SK-MEL-5 (cell line): Measurements from ENCODE around the gene VCL. TPM values are rescaled to one million over a fixed set of nuclear protein-coding genes. Genes with fewer than 3 reads are reported as not detected.
"Not testable (repeated sequence)": the region's sequence is repeated elsewhere in the genome, so short reads cannot be mapped to it uniquely, and the experiment has no call there.

Experiments
- DNase-seq: peaks from one replicate; pipeline ENCODE4 v3.0.0-alpha.2; 2016; ENCODE audit warnings: low read depth, low spot score
- in situ Hi-C: cut with HindIII; loops from 2 replicates; pipeline ENCODE4 v1.10.0; 2016; ENCODE audit warnings: low sequenced_read_pairs, high pct_unique_total_duplicates, low pct_unique_long_range_greater_than_20kb
- polyA plus RNA-seq, 2 experiments: library from polyadenylated mRNA; depleted of rRNA; stranded (reverse); fragments of >200 nt; gene quantifications; 2 replicates each; pipeline ENCODE4 v1.2.3, GENCODE V29; 2015
- total RNA-seq: library from RNA; depleted of rRNA; stranded (reverse); fragments of >200 nt; shearing (Covaris generic); gene quantifications from 2 replicates; pipeline ENCODE4 v1.2.3, GENCODE V29; 2014; rRNA removed

Gene VCL
- 26.6 and 30.5 TPM in 2 replicates for total RNA-seq
- 22.9 and 30.7 TPM in 2 replicates for polyA plus RNA-seq (2015; cell fraction: cytosol; rRNA removed)
- 50.3 and 66.4 TPM in 2 replicates for polyA plus RNA-seq (2015; cell fraction: nucleus; rRNA removed)

DNA sequence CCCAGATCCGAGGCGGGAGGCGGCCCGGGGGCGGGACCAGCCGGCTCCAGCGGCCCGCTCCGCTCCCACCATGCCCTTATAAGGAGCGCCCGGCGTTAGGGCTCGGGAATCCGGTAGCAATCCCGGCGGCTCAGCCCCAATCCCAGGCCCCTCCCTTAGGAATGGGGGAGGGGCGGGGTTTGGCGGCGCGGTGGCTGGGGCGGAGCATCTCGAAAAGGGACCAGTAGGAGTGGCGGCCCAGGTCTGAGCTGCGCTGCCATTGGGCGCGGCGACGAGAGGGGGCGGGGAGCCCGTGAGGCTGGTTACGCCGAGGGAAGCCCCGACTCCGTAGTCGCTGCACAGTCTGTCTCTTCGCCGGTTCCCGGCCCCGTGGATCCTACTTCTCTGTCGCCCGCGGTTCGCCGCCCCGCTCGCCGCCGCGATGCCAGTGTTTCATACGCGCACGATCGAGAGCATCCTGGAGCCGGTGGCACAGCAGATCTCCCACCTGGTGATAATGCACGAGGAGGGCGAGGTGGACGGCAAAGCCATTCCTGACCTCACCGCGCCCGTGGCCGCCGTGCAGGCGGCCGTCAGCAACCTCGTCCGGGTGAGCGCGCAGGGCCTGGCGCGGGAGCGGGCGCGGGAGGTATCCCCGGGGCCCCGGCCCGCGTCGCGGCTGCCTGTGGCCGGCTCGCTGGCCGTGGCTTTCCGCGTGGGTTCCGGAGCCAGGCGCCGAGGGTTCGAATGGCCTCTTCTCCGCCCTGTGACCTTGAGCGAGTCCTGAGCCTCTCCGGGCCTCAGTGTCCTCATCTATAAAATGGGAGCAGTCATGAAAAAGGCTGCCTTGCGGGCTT is at the start of gene VCL:
Gene VCL (plus strand): TSS at position 330 of the 836 bp plus-strand sequence. CDS start 92 bp downstream, at position 422.
- DNase-seq, result peak; percentile 95
- in situ Hi-C loops, result no loop called here

DNA sequence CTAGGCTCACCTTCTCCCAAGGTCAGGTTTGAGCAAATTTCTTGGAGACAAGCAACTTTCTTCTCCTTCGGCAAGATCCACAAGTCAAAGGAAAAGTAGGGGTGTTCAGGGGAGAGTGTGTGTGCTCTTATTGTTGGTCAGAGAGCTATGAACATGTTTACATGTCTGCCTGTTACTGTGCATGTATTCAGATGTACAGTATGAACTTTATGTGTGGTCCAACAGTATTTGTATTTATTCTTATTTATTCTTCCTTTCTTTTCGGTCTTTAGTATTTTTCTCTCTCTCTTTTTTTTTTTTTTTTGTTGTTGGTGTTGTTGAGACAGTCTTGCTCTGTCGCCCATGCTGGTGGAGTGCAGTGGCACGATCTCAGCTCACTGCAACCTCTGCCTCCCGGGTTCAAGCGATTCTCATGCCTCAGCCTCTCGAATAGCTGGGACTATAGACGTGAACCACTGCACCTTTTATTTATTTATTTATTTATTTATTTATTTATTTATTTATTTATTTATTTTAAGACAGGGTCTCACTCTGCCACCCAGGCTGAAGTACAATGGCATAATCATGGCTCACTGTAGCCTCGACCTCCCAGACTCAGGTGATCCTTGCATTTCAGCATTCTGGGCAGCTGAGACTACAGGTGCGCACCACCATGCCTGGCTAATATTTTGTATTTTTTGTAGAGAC is 48.8 kb upstream of the VCL start:
- no peak for DNase-seq
- in situ Hi-C loops, result no loop called here

DNA sequence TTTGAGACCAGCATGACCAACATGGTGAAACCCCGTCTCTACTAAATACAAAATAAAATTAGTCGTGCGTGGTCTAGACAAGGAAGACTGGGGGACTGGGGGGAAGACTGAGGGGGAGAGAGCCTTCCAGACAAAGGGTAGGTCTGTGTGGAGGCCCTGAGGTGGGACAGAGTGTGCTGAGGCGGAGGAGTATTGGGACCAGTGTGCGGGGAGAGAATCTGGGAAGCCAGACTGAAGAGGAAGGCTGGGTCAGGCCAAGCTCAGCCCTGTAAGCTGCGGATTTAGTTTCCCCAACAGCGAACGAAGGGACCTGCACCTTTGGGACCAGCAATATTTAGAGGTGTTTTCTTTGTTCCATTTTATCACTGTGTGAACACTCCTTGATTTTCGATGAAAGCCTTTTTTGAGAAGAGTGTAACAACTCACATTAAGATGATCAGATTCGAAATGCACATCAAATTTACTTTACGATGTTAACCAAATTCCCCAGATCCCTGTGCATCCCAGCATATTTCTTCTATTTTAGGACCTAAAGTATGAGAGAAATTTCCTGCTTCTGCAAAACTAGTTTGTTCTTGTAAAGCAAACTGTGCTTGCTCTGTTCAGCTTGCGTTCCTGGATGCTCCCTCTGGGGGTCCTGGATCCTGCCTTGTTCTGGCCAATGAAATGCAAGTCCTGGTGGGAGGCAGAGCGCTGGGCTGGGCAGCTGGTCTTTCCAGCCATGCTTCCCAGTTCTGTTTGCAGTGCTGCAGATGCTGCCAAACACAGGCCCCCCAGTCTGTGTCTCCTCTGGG is 47.6 kb upstream of the VCL start:
- no peak for DNase-seq
- in situ Hi-C loops, result no loop called here

DNA sequence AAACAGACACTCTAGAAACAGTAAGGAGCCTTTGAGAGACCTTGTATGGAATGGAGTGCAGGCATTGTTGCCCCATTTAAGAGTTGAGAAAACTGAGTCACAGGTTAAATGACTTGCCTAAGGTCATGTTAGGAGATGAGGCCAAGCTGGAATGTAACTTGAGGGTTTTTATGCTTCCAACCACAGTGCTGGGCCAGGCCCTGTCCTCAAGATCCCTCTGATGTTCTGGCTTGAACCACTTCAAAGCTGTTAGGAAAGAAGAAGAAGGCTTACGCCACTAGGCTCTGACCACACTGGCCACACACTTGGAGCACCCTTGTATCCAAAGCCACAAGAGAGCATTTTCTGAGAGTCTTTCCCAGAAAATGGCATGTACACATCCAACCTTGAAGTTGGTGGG is 44.3 kb upstream of the VCL start:
- DNase-seq, result peak; percentile 4
- in situ Hi-C loops, result no loop called here

DNA sequence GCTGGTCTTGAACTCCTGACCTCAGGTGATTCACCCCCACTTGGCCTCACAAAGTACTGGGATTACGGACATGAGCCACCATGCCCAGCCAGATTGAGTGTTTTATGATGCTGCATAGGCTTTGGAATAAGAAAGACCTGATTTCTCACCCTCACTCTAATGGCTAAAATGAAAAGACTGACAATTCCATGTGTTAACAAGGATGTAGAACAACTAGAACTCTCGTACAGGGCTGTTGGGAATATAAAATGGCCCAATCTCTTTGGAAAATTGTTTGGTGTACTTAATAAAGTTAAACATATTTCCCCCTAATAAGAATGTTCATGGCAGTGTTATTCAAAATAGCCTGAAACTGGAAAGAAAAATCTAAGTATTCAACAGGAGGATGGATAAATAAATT is 43.2 kb upstream of the VCL start:
- DNase-seq, result no peak
- in situ Hi-C loops, result no loop called here

DNA sequence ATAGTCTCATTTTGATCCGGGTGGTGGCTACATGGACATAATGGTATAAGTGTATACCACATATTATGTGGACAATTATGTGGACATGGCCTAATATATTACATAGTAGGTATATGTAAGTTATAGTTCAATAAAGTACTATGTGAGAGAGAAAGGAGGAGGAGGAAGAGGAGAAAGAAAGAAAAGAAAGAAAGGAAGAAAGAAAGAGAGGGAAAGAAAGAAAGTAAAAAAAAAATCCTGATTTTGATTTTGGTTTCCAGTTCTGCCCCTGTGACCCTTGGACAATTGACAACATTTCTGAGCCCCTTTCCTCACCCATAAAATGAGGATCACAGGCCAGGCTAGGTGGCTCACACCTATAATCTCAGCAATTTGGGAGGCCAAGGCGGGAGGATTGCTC is 42.2 kb upstream of the VCL start:
- in situ Hi-C loops, result no loop called here
- DNase-seq, result no peak

DNA sequence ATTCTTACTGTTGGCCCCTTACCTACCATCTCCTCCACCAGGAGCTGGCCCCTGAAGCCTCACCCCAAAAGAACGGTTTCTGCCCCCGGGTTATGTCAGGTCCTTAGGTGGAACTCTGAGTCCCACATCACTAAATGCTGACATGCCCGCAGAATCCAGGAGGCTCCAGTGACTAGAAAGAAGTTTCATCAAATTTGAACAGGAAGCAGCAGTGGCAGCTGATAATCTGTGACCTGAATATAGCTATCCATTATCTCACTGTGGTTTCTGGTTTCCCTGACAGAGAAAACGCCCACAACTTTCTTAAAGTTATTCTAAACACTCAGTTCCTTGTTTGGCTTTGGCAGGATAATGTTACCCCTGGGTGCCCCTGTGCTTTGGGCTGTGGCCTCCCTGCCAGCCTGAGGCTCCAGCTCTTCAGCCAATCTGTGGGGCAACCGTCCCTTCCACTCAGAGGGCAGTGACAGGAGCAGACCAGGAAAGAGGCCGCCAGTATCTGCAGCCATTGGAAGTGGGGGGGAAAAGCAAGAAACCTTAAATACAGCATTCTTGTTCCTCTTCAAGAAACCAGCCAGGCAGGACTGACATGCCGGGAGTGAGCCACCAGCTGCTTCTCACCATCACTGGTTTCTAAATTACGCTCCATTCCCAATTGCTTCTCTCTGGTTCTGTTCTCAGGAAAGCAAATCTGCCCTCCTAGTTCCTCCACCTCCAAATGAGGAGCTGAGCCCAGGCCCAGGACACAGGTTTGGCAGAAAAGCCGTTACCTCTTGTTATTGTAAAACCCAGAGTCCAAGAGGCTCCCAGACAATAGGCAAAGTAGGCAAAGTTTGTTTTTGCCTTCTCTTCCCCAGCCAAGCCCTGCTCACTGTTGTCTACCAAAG is 41.2 kb upstream of the VCL start:
- in situ Hi-C loops, result no loop called here
- peak; percentile 69 for DNase-seq

DNA sequence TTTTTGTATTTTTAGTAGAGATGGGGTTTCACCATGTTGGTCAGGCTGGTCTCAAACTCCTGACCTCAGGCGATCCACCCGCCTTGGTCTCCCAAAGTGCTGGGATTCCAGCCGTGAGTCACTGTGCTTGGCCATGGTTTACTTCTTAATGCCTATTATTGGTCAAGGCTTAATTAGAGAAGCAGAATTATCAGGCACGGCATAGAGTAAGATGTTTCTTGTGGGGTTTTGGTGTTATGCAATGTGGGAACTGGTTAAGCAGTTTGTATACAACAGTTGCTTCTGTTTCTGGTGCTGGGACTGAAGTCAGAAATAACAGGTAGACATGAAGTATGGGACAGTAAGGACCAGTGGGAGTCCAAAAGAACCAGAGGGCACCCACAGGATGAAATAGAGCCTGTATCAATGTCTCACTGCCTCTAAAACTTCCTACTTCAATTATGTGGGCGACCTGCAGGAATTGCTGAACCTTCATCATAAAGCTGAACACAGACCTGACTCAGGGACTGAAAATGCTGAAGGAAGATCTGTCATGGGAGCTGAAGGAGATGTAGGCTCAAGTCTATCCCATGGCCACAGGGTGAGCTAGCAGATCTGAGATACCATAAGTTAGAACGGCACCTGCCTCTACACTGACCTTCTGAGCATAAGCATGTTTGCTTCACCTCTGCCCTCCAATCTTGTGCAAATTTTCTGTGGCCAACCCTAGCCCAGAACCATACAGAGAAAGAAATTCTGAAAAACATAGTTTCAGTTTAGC is 38.3 kb upstream of the VCL start:
- no peak for DNase-seq
- in situ Hi-C loops, result no loop called here

DNA sequence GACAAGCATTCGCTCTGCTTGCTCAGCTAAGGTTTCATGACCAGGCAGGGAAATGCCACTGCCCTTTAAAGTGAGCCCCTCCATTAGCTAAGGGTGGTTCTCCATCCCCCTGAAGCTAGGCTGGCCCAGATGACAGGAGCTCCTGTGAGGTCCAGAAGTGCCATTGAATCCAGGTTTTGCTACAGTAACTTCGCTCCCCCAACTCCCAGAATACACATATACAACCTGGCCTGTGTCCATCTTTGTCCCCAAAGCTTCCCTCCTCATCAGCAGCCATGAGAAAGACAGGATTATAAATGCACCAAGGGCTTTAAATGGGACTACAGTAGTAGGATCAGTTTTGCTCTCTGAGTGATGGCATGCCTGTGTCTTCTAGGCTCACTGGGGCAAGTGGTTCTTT is 35.5 kb upstream of the VCL start:
- no peak for DNase-seq
- in situ Hi-C loops, result no loop called here

DNA sequence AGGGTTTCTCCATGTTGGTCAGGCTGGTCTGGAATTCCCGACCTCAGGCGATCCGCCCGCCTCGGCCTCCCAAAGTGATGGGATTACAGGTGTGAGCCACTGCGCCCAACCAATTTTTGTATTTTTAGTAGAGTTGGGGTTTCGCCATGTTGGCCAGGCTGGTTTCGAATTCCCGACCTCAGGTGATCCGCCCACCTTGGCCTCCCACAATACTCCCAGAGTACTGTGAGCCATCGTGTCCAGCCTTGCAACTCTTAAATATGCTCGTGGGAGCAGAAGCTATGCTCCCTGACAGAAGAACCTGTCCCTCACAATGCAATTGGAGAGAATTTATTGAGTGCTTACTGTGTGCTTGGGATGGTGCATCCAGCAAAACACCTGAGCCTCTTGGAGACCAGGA is 34.4 kb upstream of the VCL start:
- DNase-seq, in situ Hi-C loops: not testable (repeated sequence)

DNA sequence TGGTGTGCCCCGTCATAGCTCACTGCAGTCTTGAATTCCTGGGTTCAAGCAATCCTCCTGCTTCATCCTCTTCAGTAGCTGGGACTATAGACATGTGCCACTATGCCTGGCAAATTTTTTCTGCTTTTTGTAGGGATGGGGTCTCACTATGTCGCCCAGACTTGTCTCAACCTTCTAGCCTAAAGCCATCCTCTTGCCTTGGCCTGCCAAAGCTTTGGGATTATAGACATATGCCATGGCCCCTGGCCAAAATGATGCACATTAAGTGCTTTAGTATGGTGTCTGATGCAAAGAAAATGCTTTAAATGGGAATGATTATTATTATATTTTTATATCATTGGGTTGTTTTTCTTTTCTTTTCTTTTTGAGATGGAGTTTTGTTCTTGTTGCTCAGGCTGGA is 33.2 kb upstream of the VCL start:
- in situ Hi-C loops, result no loop called here
- DNase-seq, result no peak

DNA sequence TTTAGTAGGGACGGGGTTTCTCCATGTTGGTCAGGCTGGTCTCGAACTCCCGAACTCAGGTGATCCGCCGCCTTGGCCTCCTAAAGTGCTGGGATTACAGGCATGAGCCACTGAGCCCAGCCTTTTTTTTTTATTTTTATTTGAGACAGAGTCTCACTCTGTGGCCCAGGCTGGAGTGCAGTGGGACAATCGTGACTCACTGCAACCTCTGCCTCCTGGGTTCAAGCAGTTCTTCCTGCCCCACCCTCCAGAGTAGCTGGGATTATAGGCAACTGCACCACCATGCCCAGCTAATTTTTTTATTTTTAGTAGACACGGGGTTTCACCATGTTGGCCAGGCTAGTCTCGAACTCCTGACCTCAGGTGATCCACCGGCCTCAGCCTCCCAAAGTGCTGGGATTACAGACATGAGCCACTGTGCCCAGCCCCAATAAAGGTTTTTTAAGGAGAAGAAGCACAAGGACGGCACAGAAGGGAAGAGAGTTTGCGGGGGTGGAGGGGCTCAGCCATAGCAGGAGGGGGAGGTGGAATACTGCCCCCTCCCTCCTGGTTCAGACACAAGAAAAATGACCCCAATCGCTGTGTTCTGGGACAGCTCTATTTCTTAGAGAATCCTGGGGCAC is 32.5 kb upstream of the VCL start:
- in situ Hi-C loops, DNase-seq: not testable (repeated sequence)

DNA sequence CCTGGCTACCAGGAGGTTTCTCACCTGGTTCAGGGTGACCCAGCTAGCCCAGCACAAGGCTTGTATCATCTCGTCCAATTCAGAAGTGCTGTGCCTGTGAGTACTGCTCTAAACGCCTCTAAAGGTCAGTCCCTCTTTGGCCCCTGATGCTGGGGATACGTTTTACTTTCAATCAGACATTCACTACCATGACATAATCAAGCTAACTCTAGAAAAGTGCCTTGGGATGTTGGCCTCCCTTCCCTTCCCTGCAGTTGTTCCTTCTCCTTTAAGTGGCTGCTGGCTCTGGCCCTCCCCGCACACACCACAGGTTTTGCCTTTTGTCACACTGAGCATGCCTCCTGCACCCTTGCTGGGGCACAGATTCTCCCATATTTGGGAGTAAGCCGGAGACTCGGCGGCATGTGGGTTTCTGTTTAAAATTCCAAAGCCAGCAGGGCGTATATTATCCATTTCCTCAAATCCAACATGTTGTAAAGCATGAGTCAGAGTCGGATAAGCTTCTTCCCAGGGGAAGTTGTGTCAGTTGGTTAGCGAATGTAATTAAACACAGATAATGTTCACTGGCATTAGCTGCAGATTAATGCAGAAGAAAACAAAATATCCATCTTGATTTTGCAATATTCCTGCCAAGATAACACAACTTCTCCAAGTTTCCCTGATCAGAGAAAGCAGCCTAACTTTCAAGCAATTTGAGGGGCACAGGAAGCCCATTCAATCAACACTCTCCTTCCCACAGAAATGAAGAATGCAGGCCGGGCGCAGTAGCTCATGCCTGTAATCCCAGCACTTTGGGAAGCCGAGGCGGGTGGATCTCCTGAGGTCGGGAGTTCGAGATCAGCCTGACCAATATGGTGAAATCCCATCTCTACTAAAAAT is 31.8 kb upstream of the VCL start:
- in situ Hi-C loops, result no loop called here

DNA sequence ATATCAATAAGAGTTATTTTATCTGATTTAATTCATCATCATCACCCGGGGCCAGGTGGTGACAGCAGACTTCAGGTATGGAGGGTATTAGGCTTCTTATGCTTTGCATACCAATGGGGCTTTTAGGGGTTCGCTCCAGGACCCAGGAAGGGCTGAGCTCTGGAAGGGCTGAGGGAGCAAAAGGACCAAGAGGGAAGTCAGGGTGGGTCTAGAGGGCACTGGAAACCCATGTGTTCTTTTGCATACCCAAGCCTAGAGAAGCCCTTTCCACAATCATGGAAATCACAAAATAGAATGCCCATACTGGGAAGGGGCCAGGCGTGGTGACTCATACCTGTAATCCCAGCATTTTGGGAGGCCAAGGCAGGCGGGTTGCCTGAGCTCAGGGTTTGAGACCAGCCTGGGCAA is 30.9 kb upstream of the VCL start:
- in situ Hi-C loops, result no loop called here
- no peak for DNase-seq

More for the DNA sequence above, 31.8 kb upstream of the VCL start:
- peak; percentile 66 for DNase-seq

DNA sequence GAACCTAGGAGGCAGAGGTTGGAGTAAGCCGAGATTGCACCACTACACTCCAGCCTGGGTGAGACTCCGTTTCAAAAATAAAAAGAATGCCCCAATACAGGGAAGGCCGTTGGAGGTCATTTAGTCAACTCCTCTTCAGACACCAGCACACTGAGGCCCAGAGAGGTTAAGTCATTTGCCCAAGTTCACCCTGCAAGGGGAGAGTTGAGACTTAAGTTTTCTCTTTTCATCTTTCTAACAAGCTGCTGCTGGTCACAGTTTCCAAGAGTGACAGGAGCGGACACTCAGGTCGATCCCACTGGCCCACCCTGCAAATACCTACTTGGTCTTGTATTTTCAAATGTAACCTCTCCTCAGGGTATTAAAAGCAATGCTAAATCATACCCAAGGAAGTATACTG is 30.4 kb upstream of the VCL start:
- in situ Hi-C loops, result no loop called here
- DNase-seq, result no peak
